Gastrocnemius medialis (tissue), 4 donors: ENCODE data around the gene CFAP77. TPM values are rescaled to one million over a fixed set of nuclear protein-coding genes. Genes with fewer than 3 reads are reported as not detected.

Experiments used
- ATAC-seq, 2 donors: fragments of 150-250 bp; one replicate each; pipeline ENCODE4 v1.9.1; 2016
- DNase-seq, 2 donors: peaks; one replicate each; pipeline ENCODE4 v3.0.0-alpha.2; 2019
- H3K27ac ChIP-seq, 4 donors: fragments of 200-600 bp; sonication (generic); 1 replicate in 1 of 4; 2 replicates in 3 of 4; pipeline ENCODE4 v1.5.1; 2016 to 2018; ENCODE audit warnings: mild to moderate bottlenecking in 2 of 4, moderate library complexity in 1 of 4
- H3K27me3 ChIP-seq, 3 donors: fragments of 200-600 bp; sonication (generic) in 2 of 3; 1 replicate in 1 of 3; 2 replicates in 2 of 3; pipeline versions ENCODE4 v1.5.1 to v1.6.0; 2016 to 2019; ENCODE audit warnings: mild to moderate bottlenecking in 1 of 3, moderate library complexity in 1 of 3
- H3K36me3 ChIP-seq, 2 donors: fragments of 200-600 bp; sonication (generic) in 1 of 2; one replicate each; pipeline ENCODE4 v1.5.1; 2017 to 2018
- H3K4me1 ChIP-seq, 2 donors: fragments of 200-600 bp; sonication (generic) in 1 of 2; one replicate each; pipeline ENCODE4 v1.5.1; 2016 to 2017; ENCODE audit warnings: mild to moderate bottlenecking in 2 of 2
- H3K4me3 ChIP-seq, 4 donors: fragments of 200-600 bp; sonication (generic) in 3 of 4; 1 replicate in 1 of 4; 2 replicates in 3 of 4; pipeline ENCODE4 v1.5.1; 2016 to 2019; ENCODE audit warnings: mild to moderate bottlenecking in 2 of 4
- H3K9me3 ChIP-seq, 3 donors: fragments of 200-600 bp; sonication (generic) in 2 of 3; 1 replicate in 1 of 3; 2 replicates in 2 of 3; pipeline ENCODE4 v1.5.1; 2016 to 2019
- POLR2A ChIP-seq, 2 donors: fragments of 450-650 bp; IDR thresholded peaks; one replicate each; pipeline ENCODE4 v1.6.1; 2017; ENCODE audit warnings: antibody characterized with exemption in 2 of 2, mild to moderate bottlenecking in 2 of 2, moderate library complexity in 2 of 2
- in situ Hi-C, 4 donors: fragments of 200-750 bp; cut with MboI; loops; one replicate each; pipeline versions ENCODE4 v1.15.0 to v1.8.0; 2017; ENCODE audit warnings: low sequenced_read_pairs in 4 of 4
- intact Hi-C: fragments of 100-400 bp; cut with DNase I; formaldehyde crosslinking; loops from one replicate; pipeline ENCODE4 v1.15.1; 2023; ENCODE audit warnings: low total_unique reads
- total RNA-seq, 4 donors: library from RNA; depleted of rRNA; stranded (reverse); fragments of >200 nt; gene quantifications; one replicate each; pipeline versions ENCODE4 v1.1.0 to v1.2.3, GENCODE V29; 2016
- TF ChIP-seq, protein P1 (sequence below), 5 experiments: fragments of 450-650 bp in 3 of 5; fragments of 200-600 bp in 2 of 5; sonication (generic) in 2 of 5; IDR thresholded peaks in 4 of 5; conservative IDR thresholded peaks in 1 of 5; 1 replicate in 4 of 5; 2 replicates in 1 of 5; pipeline ENCODE4 v1.5.1; 2016 to 2019; ENCODE audit warnings: antibody characterized with exemption in 5 of 5, mild to moderate bottlenecking in 3 of 5, moderate library complexity in 3 of 5

Gene CFAP77
- total RNA-seq, 4 donors from 2014 or later, result not detected

DNA sequence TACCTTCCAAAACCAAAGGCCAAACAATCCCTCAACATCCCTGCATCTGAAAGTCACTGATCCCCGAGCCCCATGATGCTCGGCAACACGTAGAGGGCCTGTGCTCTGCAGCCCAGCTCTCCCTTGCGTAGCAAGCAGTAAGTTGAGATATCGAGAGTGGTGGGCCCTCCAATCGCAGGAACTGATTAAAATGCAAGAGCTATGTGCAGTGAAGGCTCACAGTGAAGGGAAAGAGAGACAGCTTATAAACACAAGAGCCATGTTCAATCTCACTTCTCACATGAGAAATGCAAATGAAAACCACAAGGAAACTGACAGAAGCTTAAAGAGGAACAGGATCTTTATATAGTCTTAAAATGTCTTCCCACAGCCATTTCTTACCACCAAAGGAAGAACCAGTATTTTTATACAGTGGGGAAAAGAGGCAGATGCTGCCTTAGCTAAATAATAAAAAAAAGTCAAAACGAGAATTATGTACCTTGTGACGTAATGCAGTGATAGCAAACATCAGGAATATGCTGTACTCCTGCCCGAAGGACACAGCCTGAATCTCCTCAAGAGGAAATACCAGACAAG is 28.0 kb upstream of the CFAP77 start:
- TF ChIP-seq POLR2A (IDR thresholded peaks at IDR 0.05), result no peak
- TF ChIP-seq, protein P1, sequence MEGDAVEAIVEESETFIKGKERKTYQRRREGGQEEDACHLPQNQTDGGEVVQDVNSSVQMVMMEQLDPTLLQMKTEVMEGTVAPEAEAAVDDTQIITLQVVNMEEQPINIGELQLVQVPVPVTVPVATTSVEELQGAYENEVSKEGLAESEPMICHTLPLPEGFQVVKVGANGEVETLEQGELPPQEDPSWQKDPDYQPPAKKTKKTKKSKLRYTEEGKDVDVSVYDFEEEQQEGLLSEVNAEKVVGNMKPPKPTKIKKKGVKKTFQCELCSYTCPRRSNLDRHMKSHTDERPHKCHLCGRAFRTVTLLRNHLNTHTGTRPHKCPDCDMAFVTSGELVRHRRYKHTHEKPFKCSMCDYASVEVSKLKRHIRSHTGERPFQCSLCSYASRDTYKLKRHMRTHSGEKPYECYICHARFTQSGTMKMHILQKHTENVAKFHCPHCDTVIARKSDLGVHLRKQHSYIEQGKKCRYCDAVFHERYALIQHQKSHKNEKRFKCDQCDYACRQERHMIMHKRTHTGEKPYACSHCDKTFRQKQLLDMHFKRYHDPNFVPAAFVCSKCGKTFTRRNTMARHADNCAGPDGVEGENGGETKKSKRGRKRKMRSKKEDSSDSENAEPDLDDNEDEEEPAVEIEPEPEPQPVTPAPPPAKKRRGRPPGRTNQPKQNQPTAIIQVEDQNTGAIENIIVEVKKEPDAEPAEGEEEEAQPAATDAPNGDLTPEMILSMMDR (IDR thresholded peaks at IDR 0.05 in 4 of 5, conservative IDR thresholded peaks at IDR 0.05 in 1 of 5), result no peak
- Histone ChIP-seq H3K4me3 (no peak overlapping the region), H3K9me3 (no peaks in the 10 kb centered on the region), H3K36me3 (peaks cover 0 to 51% of the 10 kb centered on the region in 2 donors), H3K27me3 (no peaks in the 10 kb centered on the region), H3K27ac (no peak overlapping the region), H3K4me1 (no peaks in the 10 kb centered on the region)
- DNase-seq, result no peak
- in situ Hi-C loops (no loop called here), intact Hi-C loops (no loop called here)
- ATAC-seq, result no peak

DNA sequence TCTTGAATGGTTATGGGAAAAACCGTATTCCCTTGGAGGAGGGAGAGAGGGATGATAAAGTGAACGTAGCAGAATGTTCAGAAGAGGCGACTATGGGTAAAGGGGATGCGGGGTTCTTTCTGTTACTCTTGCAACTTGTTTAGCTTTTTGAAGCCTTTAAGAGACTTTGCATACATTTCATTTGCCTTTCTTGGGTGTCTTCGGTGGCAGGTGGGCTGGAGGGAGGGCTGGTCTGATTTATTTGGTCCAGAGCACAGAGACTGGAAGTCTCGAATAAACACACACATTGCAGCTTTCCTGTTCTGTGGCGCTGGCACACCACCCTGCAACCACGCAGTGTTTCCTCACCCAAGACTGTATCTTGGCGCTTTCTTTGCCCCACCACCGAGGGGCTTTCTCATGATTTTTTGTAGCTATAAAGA is 26.5 kb upstream of the CFAP77 start:
- no peaks in the 10 kb centered on the region for H3K9me3 ChIP-seq
- H3K27me3 ChIP-seq, result no peaks in the 10 kb centered on the region
- ATAC-seq (no peak), DNase-seq (no peak)
- peaks cover 0 to 64% of the 10 kb centered on the region in 2 donors for H3K36me3 ChIP-seq
- no peak overlapping the region for H3K4me3 ChIP-seq
- in situ Hi-C loops (no loop called here), intact Hi-C loops (no loop called here)
- H3K4me1 ChIP-seq, result no peaks in the 10 kb centered on the region
- TF ChIP-seq, protein P1 (IDR thresholded peaks at IDR 0.05 in 4 of 5, conservative IDR thresholded peaks at IDR 0.05 in 1 of 5), result no peak
- no peak for TF ChIP-seq POLR2A (IDR thresholded peaks at IDR 0.05)
- no peak overlapping the region for H3K27ac ChIP-seq

DNA sequence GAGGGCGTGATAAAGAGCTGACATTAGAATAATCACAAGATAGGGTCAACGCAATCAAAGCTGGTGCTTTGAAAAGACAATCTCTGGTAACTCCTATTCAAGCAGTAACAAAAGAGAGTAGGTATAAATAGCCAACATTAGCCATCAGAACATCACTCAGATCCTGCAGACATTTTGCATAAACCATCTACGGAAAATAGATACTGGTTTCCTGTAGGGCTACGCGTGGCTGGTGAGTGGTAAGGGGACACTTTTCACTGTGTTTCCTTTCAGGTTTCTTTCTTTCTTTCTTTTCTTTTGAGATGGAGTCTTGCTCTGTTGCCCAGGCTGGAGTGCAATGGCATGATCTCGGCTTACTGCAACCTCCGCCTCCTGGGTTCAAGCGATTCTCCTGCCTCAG is 25.6 kb upstream of the CFAP77 start:
- intact Hi-C loops, result no loop called here
- no peak overlapping the region for H3K4me3 ChIP-seq
- H3K36me3 ChIP-seq, result peaks cover 0 to 64% of the 10 kb centered on the region in 2 donors
- no peaks in the 10 kb centered on the region for H3K4me1 ChIP-seq
- no peaks in the 10 kb centered on the region for H3K27me3 ChIP-seq
- in situ Hi-C loops, result no loop called here
- DNase-seq, result no peak
- TF ChIP-seq POLR2A (IDR thresholded peaks at IDR 0.05), result no peak
- TF ChIP-seq, protein P1 (IDR thresholded peaks at IDR 0.05 in 4 of 5, conservative IDR thresholded peaks at IDR 0.05 in 1 of 5), result no peak
- no peak for ATAC-seq
- H3K27ac ChIP-seq, result no peak overlapping the region
- H3K9me3 ChIP-seq, result no peaks in the 10 kb centered on the region

DNA sequence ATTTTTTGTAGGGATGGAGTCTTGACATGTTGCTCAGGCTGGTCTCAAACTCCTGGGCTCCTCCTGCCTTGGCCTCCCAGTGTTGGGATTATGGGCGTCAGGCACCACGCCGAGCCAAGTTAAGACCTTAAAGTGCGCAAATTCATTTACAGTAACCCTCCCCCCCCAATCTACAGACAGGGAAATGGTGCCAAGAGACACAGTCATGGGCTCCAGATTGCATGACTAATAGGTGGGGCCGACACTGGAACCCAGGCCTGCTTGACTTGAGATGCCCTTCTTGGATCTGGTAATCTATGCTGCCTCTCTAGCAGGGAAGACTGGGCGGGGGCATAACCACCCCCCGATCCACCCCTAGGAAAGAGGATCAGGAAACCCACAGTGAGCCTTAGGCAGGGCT is 22.9 kb upstream of the CFAP77 start:
- in situ Hi-C loops (no loop called here), intact Hi-C loops (no loop called here)
- Histone ChIP-seq H3K4me1 (no peaks in the 10 kb centered on the region), H3K4me3 (no peak overlapping the region), H3K27ac (no peak overlapping the region), H3K27me3 (no peaks in the 10 kb centered on the region), H3K36me3 (peaks cover 3 to 78% of the 10 kb centered on the region in 2 donors), H3K9me3 (no peaks in the 10 kb centered on the region)
- DNase-seq, result no peak
- TF ChIP-seq, protein P1 (IDR thresholded peaks at IDR 0.05 in 4 of 5, conservative IDR thresholded peaks at IDR 0.05 in 1 of 5), result no peak
- TF ChIP-seq POLR2A (IDR thresholded peaks at IDR 0.05), result no peak
- no peak for ATAC-seq

DNA sequence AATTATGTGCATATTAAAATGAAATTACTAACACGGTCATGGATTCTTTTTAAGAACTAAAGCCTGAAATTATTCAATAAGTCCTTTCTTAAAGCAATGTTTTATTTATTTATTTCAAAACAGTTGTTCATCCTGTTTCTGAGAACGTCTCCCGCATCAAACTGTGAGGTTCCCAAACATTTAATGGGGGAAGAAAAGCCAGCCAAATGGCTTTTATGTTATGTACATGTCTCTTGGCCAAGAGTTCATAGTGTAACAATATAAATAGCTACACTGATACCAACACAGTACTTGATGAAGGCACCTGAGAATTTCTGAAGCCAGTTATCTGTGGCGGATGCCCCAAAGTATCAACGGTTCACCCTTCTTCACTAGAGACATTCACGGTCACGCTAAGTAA is 19.0 kb upstream of the CFAP77 start:
- DNase-seq, result no peak
- no peak for ATAC-seq
- Histone ChIP-seq H3K4me1 (no peaks in the 10 kb centered on the region), H3K9me3 (no peaks in the 10 kb centered on the region), H3K27me3 (no peaks in the 10 kb centered on the region), H3K27ac (no peak overlapping the region), H3K36me3 (peaks cover 10 to 88% of the 10 kb centered on the region in 2 donors), H3K4me3 (no peak overlapping the region)
- TF ChIP-seq, protein P1 (IDR thresholded peaks at IDR 0.05 in 4 of 5, conservative IDR thresholded peaks at IDR 0.05 in 1 of 5), result no peak
- no peak for TF ChIP-seq POLR2A (IDR thresholded peaks at IDR 0.05)
- in situ Hi-C loops (no loop called here), intact Hi-C loops (no loop called here)
